ENCODE results near the gene SOCS1.

The SOCS1 gene

GRCh38 chr16:11262915-11263314 lies 6.9 kb upstream of the SOCS1 start:
- no peak overlapping the region for H3K4me2 ChIP-seq (ENCODE audit: low read depth, low read length, poor library complexity, severe bottlenecking)
- H3K4me1 ChIP-seq (ENCODE audit: insufficient read depth, low read length, poor library complexity, severe bottlenecking) = no peaks in the 10 kb centered on the region
- H3K9ac ChIP-seq (ENCODE audit: low read depth, low read length, poor library complexity, severe bottlenecking) = no peak overlapping the region
- H2AFZ ChIP-seq (ENCODE audit: low read length) = no peak overlapping the region
- no peaks in the 10 kb centered on the region for H3K9me2 ChIP-seq (replicated peaks; ENCODE audit: low read depth, low read length)
- H3F3A ChIP-seq (ENCODE audit: low read depth) = no peaks in the 10 kb centered on the region
- TF ChIP-seq CTCF (conservative IDR thresholded peaks at IDR 0.05; ENCODE audit: low read length) (no peak), EZH2phosphoT487 (IDR thresholded peaks at IDR 0.05; ENCODE audit: borderline replicate concordance) (no peak)
- no peaks in the 10 kb centered on the region for H3K27me3 ChIP-seq (ENCODE audit: insufficient read depth, low read length, poor library complexity, severe bottlenecking)
- no peaks in the 10 kb centered on the region for H3K79me2 ChIP-seq (ENCODE audit: insufficient read depth, low read length)
- H4K20me1 ChIP-seq (ENCODE audit: insufficient read depth, low read length, poor library complexity, severe bottlenecking) = no peaks in the 10 kb centered on the region
- H3K4me3 ChIP-seq (ENCODE audit: low read length, poor library complexity, severe bottlenecking) = no peak overlapping the region
- H3K36me3 ChIP-seq (ENCODE audit: insufficient read depth, low read length) = no peaks in the 10 kb centered on the region
- H3K9me3 ChIP-seq (ENCODE audit: insufficient read depth, low read depth, low read length) = no peaks in the 10 kb centered on the region

GRCh38 chr16:11260596-11260966 lies 4.6 kb upstream of the SOCS1 start:
- H3K4me1 ChIP-seq (ENCODE audit: insufficient read depth, low read length, poor library complexity, severe bottlenecking) = no peaks in the 10 kb centered on the region

GRCh38 chr16:11259655-11260595 lies 3.9 kb upstream of the SOCS1 start:
- Histone ChIP-seq H3K79me2 (ENCODE audit: insufficient read depth, low read length) (peaks cover 5% of the 10 kb centered on the region), H3K36me3 (ENCODE audit: insufficient read depth, low read length) (no peaks in the 10 kb centered on the region), H3K9me2 (replicated peaks; ENCODE audit: low read depth, low read length) (no peaks in the 10 kb centered on the region), H4K20me1 (ENCODE audit: insufficient read depth, low read length, poor library complexity, severe bottlenecking) (no peaks in the 10 kb centered on the region), H3K9me3 (ENCODE audit: insufficient read depth, low read depth, low read length) (no peaks in the 10 kb centered on the region), H3K4me1 (ENCODE audit: insufficient read depth, low read length, poor library complexity, severe bottlenecking) (no peaks in the 10 kb centered on the region), H3F3A (ENCODE audit: low read depth) (no peaks in the 10 kb centered on the region), H2AFZ (ENCODE audit: low read length) (no peak overlapping the region), H3K4me2 (ENCODE audit: low read depth, low read length, poor library complexity, severe bottlenecking) (no peak overlapping the region), H3K9ac (ENCODE audit: low read depth, low read length, poor library complexity, severe bottlenecking) (no peak overlapping the region), H3K27me3 (ENCODE audit: insufficient read depth, low read length, poor library complexity, severe bottlenecking) (no peaks in the 10 kb centered on the region), H3K4me3 (ENCODE audit: low read length, poor library complexity, severe bottlenecking) (no peak overlapping the region)
- TF ChIP-seq CTCF (conservative IDR thresholded peaks at IDR 0.05; ENCODE audit: low read length) = no peak
- no peak for TF ChIP-seq EZH2phosphoT487 (IDR thresholded peaks at IDR 0.05; ENCODE audit: borderline replicate concordance)

More at GRCh38 chr16:11260596-11260966, 4.6 kb upstream of the SOCS1 start:
- TF ChIP-seq EZH2phosphoT487 (IDR thresholded peaks at IDR 0.05; ENCODE audit: borderline replicate concordance) = no peak
- no peak for TF ChIP-seq CTCF (conservative IDR thresholded peaks at IDR 0.05; ENCODE audit: low read length)
- no peaks in the 10 kb centered on the region for H4K20me1 ChIP-seq (ENCODE audit: insufficient read depth, low read length, poor library complexity, severe bottlenecking)
- H3K4me3 ChIP-seq (ENCODE audit: low read length, poor library complexity, severe bottlenecking) = no peak overlapping the region
- no peaks in the 10 kb centered on the region for H3K9me2 ChIP-seq (replicated peaks; ENCODE audit: low read depth, low read length)
- H3K79me2 ChIP-seq (ENCODE audit: insufficient read depth, low read length) = no peaks in the 10 kb centered on the region
- no peaks in the 10 kb centered on the region for H3K36me3 ChIP-seq (ENCODE audit: insufficient read depth, low read length)
- no peak overlapping the region for H3K4me2 ChIP-seq (ENCODE audit: low read depth, low read length, poor library complexity, severe bottlenecking)
- H3K27me3 ChIP-seq (ENCODE audit: insufficient read depth, low read length, poor library complexity, severe bottlenecking) = no peaks in the 10 kb centered on the region
- no peaks in the 10 kb centered on the region for H3K9me3 ChIP-seq (ENCODE audit: insufficient read depth, low read depth, low read length)
- no peak overlapping the region for H3K9ac ChIP-seq (ENCODE audit: low read depth, low read length, poor library complexity, severe bottlenecking)
- H2AFZ ChIP-seq (ENCODE audit: low read length) = no peak overlapping the region
- H3F3A ChIP-seq (ENCODE audit: low read depth) = no peaks in the 10 kb centered on the region

Measured in Loucy (cell line).